OCI-LY7 (cell line): Measurements from ENCODE around the gene PPP1R14B.

Experiments
- CTCF ChIP-seq: fragments of 200-600 bp; sonication (generic); conservative IDR thresholded peaks from 2 replicates; pipeline ENCODE4 v1.5.1; 2014; ENCODE audit warnings: mild to moderate bottlenecking, antibody characterized with exemption, low read length, moderate library complexity, mixed read lengths
- EZH2phosphoT487 ChIP-seq: fragments of 200-600 bp; sonication (generic); IDR thresholded peaks from 2 replicates; pipeline ENCODE4 v1.6.1; 2018; ENCODE audit warnings: low read depth, borderline replicate concordance, mild to moderate bottlenecking, mixed run types, antibody characterized with exemption, low read length, moderate library complexity, mixed read lengths

GRCh38 chr11:64265176-64266160 lies 18.7 kb upstream of the PPP1R14B start:
- TF ChIP-seq EZH2phosphoT487 (no peak), CTCF (no peak)
